ENCODE measurements around the gene IFNA6. TPM values are rescaled to one million over a fixed set of nuclear protein-coding genes. Genes with fewer than 3 reads are reported as not detected.

Gene IFNA6
- total and polyA plus RNA-seq, 5 experiments from 2014 or later = not detected

GRCh38 chr9:21357479-21358460, 7.1 kb upstream of the IFNA6 start:
- Mint-ChIP-seq H3K36me3 (peaks cover 0 to 12% (median 6%) of the 10 kb centered on the region in 3 donors), H3K27ac (peak overlapping the region; percentile 23 to 92 (median 87)), H3K4me3 (peak overlapping the region; percentile 45 to 79 (median 72)), H3K4me1 (peaks cover 15 to 20% (median 17%) of the 10 kb centered on the region in 4 donors), H3K27me3 (peaks cover 0 to 6% (median under 1%) of the 10 kb centered on the region in 5 donors), H3K9me3 (peaks cover 0 to 11% (median 10%) of the 10 kb centered on the region in 9 donors)
- DNase-seq (peak in 3 of 10 donors; percentile 27 to 65 (median 62)), ATAC-seq (peak; percentile 70 to 85)
- POLR2A ChIA-PET = interaction anchor here (1.6 kb wide), 1 partner anchor 23 kb away, joined by 5 read pairs; the partner anchor contains the start of gene KLHL9

- ATAC-seq (no peak), DNase-seq (no peak)
- Mint-ChIP-seq H3K9me3 (peaks cover 0 to 5% (median 0%) of the 10 kb centered on the region in 9 donors), H3K27ac (no peak overlapping the region), H3K27me3 (peaks cover 6 to 37% (median 14%) of the 10 kb centered on the region in 5 donors), H3K4me3 (no peak overlapping the region), H3K36me3 (peaks cover 0 to 3% (median under 1%) of the 10 kb centered on the region in 3 donors), H3K4me1 (no peaks in the 10 kb centered on the region)
- POLR2A ChIA-PET = no interaction called here
Measured at GRCh38 chr9:21348430-21348970, 2.2 kb downstream of the IFNA6 start.

DNA sequence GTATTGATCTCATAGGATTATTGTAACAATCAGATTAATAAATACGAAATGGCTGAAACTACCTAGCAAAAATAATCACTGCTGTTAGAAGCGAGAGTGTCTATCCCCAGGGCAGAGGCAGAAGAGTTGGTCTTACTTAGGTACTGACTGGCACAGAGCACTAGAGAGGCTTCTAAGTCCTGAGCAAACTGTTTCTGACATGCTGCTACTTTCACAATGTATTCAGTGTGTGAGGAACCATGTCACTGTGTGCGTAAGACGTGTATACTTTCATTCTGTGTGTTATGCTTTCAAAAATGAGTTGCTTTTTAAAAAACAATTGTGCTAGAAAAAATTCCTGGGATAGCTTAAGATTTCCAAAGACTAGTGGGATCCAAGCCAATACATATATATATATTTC, 10.0 kb downstream of the IFNA6 start:
- POLR2A ChIA-PET = no interaction called here
- Mint-ChIP-seq H3K4me3 (no peak overlapping the region), H3K27me3 (peaks cover 9 to 40% (median 18%) of the 10 kb centered on the region in 5 donors), H3K36me3 (peaks cover 0 to 4% (median 0%) of the 10 kb centered on the region in 3 donors), H3K4me1 (peaks cover 0 to 8% (median 4%) of the 10 kb centered on the region in 4 donors), H3K27ac (no peak overlapping the region), H3K9me3 (peaks cover 0 to 5% (median 0%) of the 10 kb centered on the region in 9 donors)
- ATAC-seq = no peak
- no peak for DNase-seq

GRCh38 chr9:21336457-21336856, 14.2 kb downstream of the IFNA6 start:
- peak overlapping the region in 8 of 10 donors; percentile 52 to 95 (median 92) for H3K4me3 Mint-ChIP-seq

DNA sequence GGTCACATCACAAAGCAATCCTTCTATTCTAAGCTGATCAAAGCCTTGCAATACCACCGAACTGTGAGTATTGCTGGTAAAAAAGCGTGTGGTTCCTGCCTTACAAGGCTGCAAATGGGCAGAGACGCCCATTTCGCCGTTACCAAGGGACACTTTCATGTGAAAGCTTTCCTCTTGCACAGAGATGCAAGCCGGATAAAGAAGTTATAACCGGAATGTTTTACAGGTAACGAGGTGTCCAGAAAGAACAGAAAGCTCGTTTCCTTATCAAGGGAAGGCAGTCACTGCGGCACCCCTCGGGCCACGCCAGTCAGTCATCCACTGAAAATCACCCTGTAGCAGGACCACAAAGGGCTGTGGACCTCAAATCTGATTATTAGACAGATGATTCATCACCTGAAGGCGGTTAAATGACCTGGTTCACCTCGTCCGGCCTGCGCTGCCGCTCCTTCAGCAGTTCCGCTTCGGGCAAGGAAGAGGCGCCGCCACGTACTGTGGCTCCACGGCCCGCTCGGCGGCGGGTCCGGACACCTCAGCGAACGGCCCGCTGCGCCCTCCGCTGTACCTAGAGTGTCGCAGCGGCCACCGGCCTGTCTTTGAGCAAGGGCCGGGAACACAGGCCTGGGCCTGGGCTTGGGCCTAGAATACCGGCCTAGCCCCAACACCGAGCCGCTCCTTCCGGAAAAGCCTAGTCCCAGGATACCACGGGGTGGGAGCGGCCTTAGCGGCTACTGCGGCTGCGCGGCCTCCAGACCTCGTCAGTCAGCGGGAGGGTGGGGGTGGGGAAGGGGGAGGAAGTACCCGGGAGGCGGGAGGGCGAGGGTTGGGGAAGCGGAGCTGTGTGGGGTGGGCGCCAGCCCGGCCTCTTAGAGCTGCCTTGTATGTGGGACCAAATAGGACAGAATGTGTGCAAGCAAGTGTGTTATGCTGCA, 15.7 kb downstream of the IFNA6 start, which contains the start of gene KLHL9:
Gene KLHL9, minus strand, starts transcription at position 704 of the 932 bp plus-strand sequence. Its CDS starts 545 bp downstream, at position 159.
- DNase-seq (peak; percentile 78 to 93 (median 84)), ATAC-seq (peak; percentile 84 to 85)
- H3K4me1 Mint-ChIP-seq = peaks cover 11 to 58% (median 44%) of the 10 kb centered on the region in 4 donors
- H3K4me3 Mint-ChIP-seq = peak within 1 kb of the TSS; percentile 88 to 98 (median 94)
- peaks cover 0 to 19% (median 2%) of the 10 kb centered on the region in 9 donors for H3K9me3 Mint-ChIP-seq
- POLR2A ChIA-PET = interaction anchor here (0.5 to 1.8 kb wide), 10 partner anchors 9 to 713 kb away, joined by 3 to 13 read pairs (median 4); partner anchors contain the start of genes MLLT3 and MTAP
- H3K27me3 Mint-ChIP-seq = peaks cover 0 to 2% (median 0%) of the 10 kb centered on the region in 5 donors
- H3K27ac Mint-ChIP-seq = peak within 1 kb of the TSS; percentile 92 to 98 (median 96)
- H3K36me3 Mint-ChIP-seq = peaks cover 17 to 32% (median 30%) of the 10 kb centered on the region in 3 donors

More at GRCh38 chr9:21336457-21336856, 14.2 kb downstream of the IFNA6 start:
- no peak for DNase-seq
- POLR2A ChIA-PET = no interaction called here
- peaks cover 7 to 44% (median 34%) of the 10 kb centered on the region in 4 donors for H3K4me1 Mint-ChIP-seq
- ATAC-seq = no peak
- H3K27me3 Mint-ChIP-seq = peaks cover 0 to 7% (median 4%) of the 10 kb centered on the region in 5 donors
- peaks cover 17 to 27% (median 20%) of the 10 kb centered on the region in 3 donors for H3K36me3 Mint-ChIP-seq
- H3K27ac Mint-ChIP-seq = peak overlapping the region in 8 of 10 donors; percentile 36 to 98 (median 94)
- peaks cover 0 to 19% (median 2%) of the 10 kb centered on the region in 9 donors for H3K9me3 Mint-ChIP-seq

DNA sequence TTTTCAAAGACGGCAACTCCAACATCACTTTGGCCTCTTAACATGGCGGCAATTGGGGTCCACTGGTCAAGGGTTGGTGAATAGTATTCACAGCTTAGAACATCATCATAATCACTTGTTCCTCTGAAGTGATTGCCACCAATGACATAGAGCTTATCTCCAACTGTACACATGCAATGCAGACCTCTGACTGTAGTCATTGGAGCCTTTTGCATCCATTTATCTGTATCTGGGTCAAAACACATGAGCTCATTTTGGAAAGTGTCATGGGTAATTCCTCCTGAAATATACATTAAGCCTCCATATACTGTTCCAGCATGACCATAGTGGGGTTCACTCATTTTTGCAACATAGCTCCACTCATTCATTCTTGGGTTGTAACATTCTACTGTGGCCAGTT, 17.5 kb downstream of the IFNA6 start:
- no peaks in the 10 kb centered on the region for H3K27me3 Mint-ChIP-seq
- DNase-seq = no peak
- POLR2A ChIA-PET = interaction anchor here (0.7 to 1.7 kb wide), 2 partner anchors 37 to 63 kb away, joined by 3 to 6 read pairs; no protein-coding TSS in a partner anchor
- peak overlapping the region; percentile 6 to 98 (median 94) for H3K4me3 Mint-ChIP-seq
- peaks cover 11 to 71% (median 56%) of the 10 kb centered on the region in 4 donors for H3K4me1 Mint-ChIP-seq
- ATAC-seq = no peak
- H3K36me3 Mint-ChIP-seq = peaks cover 17 to 35% (median 30%) of the 10 kb centered on the region in 3 donors
- H3K27ac Mint-ChIP-seq = peak overlapping the region in 7 of 10 donors; percentile 5 to 96 (median 54)
- H3K9me3 Mint-ChIP-seq = peaks cover 0 to 19% (median 2%) of the 10 kb centered on the region in 9 donors

GRCh38 chr9:21331676-21332402, 18.8 kb downstream of the IFNA6 start:
- H3K27me3 Mint-ChIP-seq = no peaks in the 10 kb centered on the region
- ATAC-seq (no peak), DNase-seq (no peak)
- H3K4me3 Mint-ChIP-seq = peak overlapping the region in 9 of 10 donors; percentile 22 to 94 (median 60)
- peaks cover 17 to 35% (median 30%) of the 10 kb centered on the region in 3 donors for H3K36me3 Mint-ChIP-seq
- peak overlapping the region in 4 of 10 donors; percentile 13 to 79 (median 26) for H3K27ac Mint-ChIP-seq
- peaks cover 0 to 19% (median 2%) of the 10 kb centered on the region in 9 donors for H3K9me3 Mint-ChIP-seq
- POLR2A ChIA-PET = interaction anchor here (0.6 kb wide), 1 partner anchor 28 kb away, joined by 3 read pairs; no protein-coding TSS in a partner anchor
- H3K4me1 Mint-ChIP-seq = peaks cover 15 to 85% (median 66%) of the 10 kb centered on the region in 4 donors

GRCh38 chr9:21326526-21327139, 24.1 kb downstream of the IFNA6 start:
- POLR2A ChIA-PET = interaction anchor here (0.9 to 1.2 kb wide), 3 partner anchors 8 to 76 kb away, joined by 3 to 4 read pairs (median 4); partner anchors contain the start of gene KLHL9
- peaks cover 0 to 58% (median 6%) of the 10 kb centered on the region in 3 donors for H3K36me3 Mint-ChIP-seq
- H3K4me1 Mint-ChIP-seq = peaks cover 16 to 60% (median 43%) of the 10 kb centered on the region in 4 donors
- H3K27ac Mint-ChIP-seq = peak overlapping the region in 1 of 10 donors; percentile 17
- no peaks in the 10 kb centered on the region for H3K9me3 Mint-ChIP-seq
- DNase-seq (peak in 4 of 10 donors; percentile 22 to 68 (median 64)), ATAC-seq (peak; percentile 90 to 92)
- peak overlapping the region in 3 of 10 donors; percentile 26 to 56 (median 30) for H3K4me3 Mint-ChIP-seq
- no peaks in the 10 kb centered on the region for H3K27me3 Mint-ChIP-seq

- H3K4me1 Mint-ChIP-seq = peaks cover 10 to 38% (median 27%) of the 10 kb centered on the region in 4 donors
- peak overlapping the region in 7 of 10 donors; percentile 22 to 73 (median 54) for H3K27ac Mint-ChIP-seq
- no peaks in the 10 kb centered on the region for H3K27me3 Mint-ChIP-seq
- H3K4me3 Mint-ChIP-seq = no peak overlapping the region
- DNase-seq (no peak), ATAC-seq (no peak)
- H3K9me3 Mint-ChIP-seq = no peaks in the 10 kb centered on the region
- POLR2A ChIA-PET = interaction anchor here (1.1 kb wide), 1 partner anchor 11 kb away, joined by 3 read pairs; the partner anchor contains the start of gene KLHL9
- peaks cover 0 to 49% (median 4%) of the 10 kb centered on the region in 3 donors for H3K36me3 Mint-ChIP-seq
Measured at GRCh38 chr9:21324047-21324446, 26.6 kb downstream of the IFNA6 start.

GRCh38 chr9:21322911-21323461, 27.7 kb downstream of the IFNA6 start:
- H3K4me1 Mint-ChIP-seq = peaks cover 10 to 28% (median 23%) of the 10 kb centered on the region in 4 donors
- no peaks in the 10 kb centered on the region for H3K27me3 Mint-ChIP-seq
- peaks cover 0 to 49% (median 4%) of the 10 kb centered on the region in 3 donors for H3K36me3 Mint-ChIP-seq
- DNase-seq (no peak), ATAC-seq (no peak)
- no peaks in the 10 kb centered on the region for H3K9me3 Mint-ChIP-seq
- POLR2A ChIA-PET = interaction anchor here (1.1 kb wide), 1 partner anchor 12 kb away, joined by 4 read pairs; no protein-coding TSS in a partner anchor
- peak overlapping the region in 7 of 10 donors; percentile 3 to 78 (median 32) for H3K27ac Mint-ChIP-seq
- H3K4me3 Mint-ChIP-seq = no peak overlapping the region
